Rectal smooth muscle tissue (tissue), 1 donor: Measurements from ENCODE around the gene EVC2.

Experiments
- H3K27ac ChIP-seq: one replicate; pipeline ENCODE4 v1.7.0; 2013; ENCODE audit warnings: low read depth, low read length, inconsistent platforms
- H3K27me3 ChIP-seq: one replicate; pipeline ENCODE4 v1.7.0; 2013; ENCODE audit warnings: low read length; ENCODE audit not compliant: control insufficient read depth, insufficient read depth
- H3K36me3 ChIP-seq: one replicate; pipeline ENCODE4 v1.7.0; 2013; ENCODE audit warnings: low read length; ENCODE audit not compliant: control insufficient read depth, insufficient read depth
- H3K4me1 ChIP-seq: one replicate; pipeline ENCODE4 v1.7.0; 2013; ENCODE audit warnings: low read length; ENCODE audit not compliant: control insufficient read depth, insufficient read depth
- H3K4me3 ChIP-seq: one replicate; pipeline ENCODE4 v1.7.0; 2013; ENCODE audit warnings: low read length
- H3K9ac ChIP-seq: one replicate; pipeline ENCODE4 v1.7.0; 2013; ENCODE audit warnings: low read length

The EVC2 gene

GRCh38 chr4:5752376-5753184, 44.2 kb upstream of the EVC2 start:
- Histone ChIP-seq H3K27me3 (no peaks in the 10 kb centered on the region), H3K4me1 (no peaks in the 10 kb centered on the region), H3K36me3 (peaks cover 18% of the 10 kb centered on the region), H3K4me3 (no peak overlapping the region), H3K9ac (no peak overlapping the region), H3K27ac (no peak overlapping the region)

GRCh38 chr4:5751666-5752375, 43.5 kb upstream of the EVC2 start:
- Histone ChIP-seq H3K4me1 (peaks cover 3% of the 10 kb centered on the region), H3K9ac (no peak overlapping the region), H3K27me3 (no peaks in the 10 kb centered on the region), H3K36me3 (peaks cover 15% of the 10 kb centered on the region), H3K4me3 (no peak overlapping the region), H3K27ac (no peak overlapping the region)

DNA sequence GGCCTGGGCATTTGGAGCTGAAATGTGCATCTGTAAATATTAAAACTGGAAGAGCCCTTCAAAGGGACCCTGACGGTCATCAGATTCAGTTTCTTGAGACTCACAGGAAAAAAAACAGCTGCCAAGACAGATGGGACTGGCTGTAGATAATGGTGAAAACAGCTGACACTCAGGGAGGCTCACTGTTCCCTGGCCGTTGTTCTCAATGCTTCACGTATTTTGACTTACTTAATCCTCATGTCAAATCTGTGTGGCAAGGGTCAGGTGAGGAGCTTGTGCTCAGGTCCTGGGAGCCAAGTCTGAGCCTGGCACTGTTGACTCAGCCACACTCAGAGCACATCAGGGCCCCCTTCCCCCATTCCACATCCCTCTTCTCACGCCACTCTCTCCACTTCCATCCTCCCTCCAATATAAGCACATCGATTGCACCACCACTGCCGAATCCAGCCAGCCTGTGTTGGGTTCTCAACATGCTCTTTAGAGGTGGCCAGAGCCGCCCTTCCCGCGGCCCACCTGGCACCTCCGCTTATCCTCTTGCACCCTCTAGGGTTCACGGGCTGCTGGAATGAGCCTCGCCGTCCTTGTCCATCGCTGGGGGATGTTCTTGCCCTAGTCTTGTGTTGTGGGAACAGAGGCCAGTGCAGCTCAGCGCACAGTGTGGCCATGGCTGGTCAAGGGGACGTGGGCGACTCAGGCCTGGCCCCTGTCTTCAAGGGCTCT, 42.7 kb upstream of the EVC2 start:
- H3K36me3 ChIP-seq = peaks cover 15% of the 10 kb centered on the region
- no peak overlapping the region for H3K27ac ChIP-seq
- no peak overlapping the region for H3K9ac ChIP-seq
- peaks cover 3% of the 10 kb centered on the region for H3K4me1 ChIP-seq
- H3K4me3 ChIP-seq = no peak overlapping the region
- H3K27me3 ChIP-seq = no peaks in the 10 kb centered on the region

DNA sequence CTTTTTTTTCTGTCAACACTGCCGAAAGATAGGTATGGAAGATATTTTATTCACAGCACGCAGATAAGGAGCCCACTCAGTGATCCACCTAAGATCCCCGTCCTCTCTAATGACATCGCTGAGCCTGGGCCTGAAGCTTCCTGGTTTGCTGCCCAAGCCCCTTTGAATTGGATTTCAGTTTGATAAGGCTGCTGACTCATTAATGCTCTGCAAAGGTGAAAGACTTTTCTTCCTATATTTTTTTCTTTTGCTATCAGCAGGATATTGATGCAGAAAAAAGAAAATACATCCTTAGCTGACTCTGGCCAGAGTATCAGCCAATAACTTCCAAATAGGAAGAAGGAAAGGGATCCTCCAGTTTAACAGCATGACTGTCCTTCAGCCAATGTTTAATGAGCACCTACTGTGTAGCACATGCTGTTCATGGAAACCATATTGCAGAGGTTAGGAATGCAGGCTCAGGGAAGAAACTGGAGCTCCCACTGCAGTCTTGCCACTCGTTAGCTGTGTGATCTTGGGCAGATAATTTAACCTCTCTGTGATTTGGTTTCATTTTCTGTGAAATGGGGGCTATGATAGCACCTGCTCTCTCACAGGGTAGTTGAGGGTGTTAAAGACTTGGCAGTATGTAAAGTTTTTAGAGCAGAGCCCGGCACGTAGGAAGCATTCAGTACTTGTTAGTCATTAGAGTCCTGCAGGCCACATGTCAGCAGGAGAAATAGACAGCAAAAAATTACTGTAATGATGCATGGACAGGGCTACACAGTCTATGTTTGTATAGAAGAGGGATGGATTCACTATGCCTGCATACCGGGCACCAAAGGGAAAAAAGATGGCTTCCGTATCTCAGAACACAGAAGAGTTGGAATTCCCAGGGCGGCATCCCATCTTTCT, 41.9 kb upstream of the EVC2 start:
- H3K9ac ChIP-seq = no peak overlapping the region
- H3K36me3 ChIP-seq = peaks cover 9% of the 10 kb centered on the region
- no peak overlapping the region for H3K27ac ChIP-seq
- H3K27me3 ChIP-seq = no peaks in the 10 kb centered on the region
- H3K4me3 ChIP-seq = no peak overlapping the region
- peaks cover 3% of the 10 kb centered on the region for H3K4me1 ChIP-seq

GRCh38 chr4:5749568-5749967, 41.2 kb upstream of the EVC2 start:
- Histone ChIP-seq H3K4me3 (no peak overlapping the region), H3K27ac (no peak overlapping the region), H3K9ac (no peak overlapping the region), H3K36me3 (peaks cover 7% of the 10 kb centered on the region), H3K27me3 (no peaks in the 10 kb centered on the region), H3K4me1 (peaks cover 3% of the 10 kb centered on the region)

GRCh38 chr4:5747738-5748375, 39.5 kb upstream of the EVC2 start:
- no peak overlapping the region for H3K27ac ChIP-seq
- H3K27me3 ChIP-seq = no peaks in the 10 kb centered on the region
- peaks cover 3% of the 10 kb centered on the region for H3K4me1 ChIP-seq
- no peak overlapping the region for H3K4me3 ChIP-seq
- H3K36me3 ChIP-seq = peaks cover 5% of the 10 kb centered on the region
- no peak overlapping the region for H3K9ac ChIP-seq

GRCh38 chr4:5746829-5747737, 38.7 kb upstream of the EVC2 start:
- H3K4me3 ChIP-seq = no peak overlapping the region
- no peaks in the 10 kb centered on the region for H3K27me3 ChIP-seq
- no peak overlapping the region for H3K9ac ChIP-seq
- H3K4me1 ChIP-seq = peaks cover 3% of the 10 kb centered on the region
- peaks cover 5% of the 10 kb centered on the region for H3K36me3 ChIP-seq
- H3K27ac ChIP-seq = no peak overlapping the region

DNA sequence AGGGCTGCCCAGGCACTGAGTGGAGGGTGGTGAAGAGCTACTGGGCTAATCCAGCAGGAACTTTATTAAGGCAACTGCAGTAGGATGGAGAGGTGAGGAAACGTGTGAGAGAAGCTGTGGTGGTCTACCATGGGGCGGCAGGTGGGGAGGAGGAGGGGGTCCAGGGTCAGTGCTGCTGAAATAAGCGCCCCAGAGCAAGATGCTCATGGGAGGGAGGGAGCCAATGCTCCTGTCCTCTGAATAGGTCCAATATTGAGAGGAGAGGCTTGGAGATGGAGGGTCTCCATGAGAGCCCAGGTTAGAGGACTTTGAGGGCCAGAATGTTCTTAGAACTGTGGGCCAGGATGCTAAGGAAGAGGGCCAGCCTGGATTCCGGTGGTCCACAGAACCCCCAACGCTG, 37.9 kb upstream of the EVC2 start:
- Histone ChIP-seq H3K27ac (no peak overlapping the region), H3K9ac (no peak overlapping the region), H3K4me1 (peaks cover 3% of the 10 kb centered on the region), H3K27me3 (no peaks in the 10 kb centered on the region), H3K4me3 (no peak overlapping the region), H3K36me3 (peaks cover 5% of the 10 kb centered on the region)

- H3K9ac ChIP-seq = no peak overlapping the region
- H3K4me3 ChIP-seq = no peak overlapping the region
- H3K4me1 ChIP-seq = peaks cover 3% of the 10 kb centered on the region
- H3K36me3 ChIP-seq = peaks cover 3% of the 10 kb centered on the region
- H3K27ac ChIP-seq = no peak overlapping the region
- no peaks in the 10 kb centered on the region for H3K27me3 ChIP-seq
Observed at GRCh38 chr4:5742968-5743367, 34.6 kb upstream of the EVC2 start.

DNA sequence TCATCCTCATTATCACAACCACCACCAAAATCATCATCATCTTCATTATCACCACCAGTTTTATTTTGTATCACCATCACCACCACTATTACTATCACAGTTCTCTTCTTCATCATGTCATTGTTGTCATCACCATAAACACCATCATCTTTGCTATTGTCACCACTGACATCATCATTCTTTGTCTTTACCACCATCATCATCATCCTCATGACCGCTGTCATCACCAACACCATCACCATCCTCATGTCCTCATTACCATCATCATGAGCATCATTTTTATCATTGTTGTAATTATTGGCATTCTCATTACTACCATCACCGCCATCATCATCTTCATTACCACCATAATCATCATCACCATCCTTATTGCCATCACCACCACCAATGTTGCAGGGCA, 34.0 kb upstream of the EVC2 start:
- Histone ChIP-seq H3K27ac (no peak overlapping the region), H3K4me1 (peaks cover 3% of the 10 kb centered on the region), H3K36me3 (peaks cover 3% of the 10 kb centered on the region), H3K27me3 (no peaks in the 10 kb centered on the region), H3K4me3 (no peak overlapping the region), H3K9ac (no peak overlapping the region)

DNA sequence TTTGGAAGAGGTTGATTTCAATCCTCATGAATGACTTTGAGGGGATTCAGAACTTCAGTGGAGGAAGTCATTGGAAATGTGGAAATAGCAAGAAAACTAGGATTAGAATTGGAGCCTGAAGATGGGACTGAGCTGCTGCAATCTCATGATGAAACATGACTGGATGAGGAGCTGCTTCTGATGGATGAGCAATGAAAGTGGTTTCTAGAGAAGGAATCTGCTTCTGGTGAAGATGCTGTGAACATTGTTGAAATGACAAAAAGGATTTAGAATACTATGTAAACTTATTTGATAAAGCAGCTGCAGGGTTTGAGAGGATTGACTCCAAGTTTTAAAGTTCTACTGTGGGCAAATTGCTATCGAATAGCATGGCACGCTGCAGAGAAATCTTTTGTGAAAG, 29.7 kb upstream of the EVC2 start:
- no peaks in the 10 kb centered on the region for H3K27me3 ChIP-seq
- H3K4me1 ChIP-seq = no peaks in the 10 kb centered on the region
- H3K27ac ChIP-seq = no peak overlapping the region
- H3K9ac ChIP-seq = no peak overlapping the region
- no peak overlapping the region for H3K4me3 ChIP-seq
- no peaks in the 10 kb centered on the region for H3K36me3 ChIP-seq
